H9 (cell line): ENCODE results near the gene ATP5PB. TPM values are rescaled to one million over a fixed set of nuclear protein-coding genes. Genes with fewer than 3 reads are reported as not detected.

Experiments used
- DNase-seq: peaks from one replicate; pipeline ENCODE4 v3.0.0-alpha.2; 2017
- H2AFZ ChIP-seq: one replicate; pipeline ENCODE4 v1.6.1; 2013; ENCODE audit warnings: mild to moderate bottlenecking, low read length, control low read depth, moderate library complexity
- H2AK5ac ChIP-seq: 2 replicates; pipeline ENCODE4 v1.6.1; 2013; ENCODE audit warnings: low read length, control low read depth, mixed read lengths; ENCODE audit not compliant: insufficient read length
- H2BK120ac ChIP-seq: one replicate; pipeline ENCODE4 v1.6.1; 2013; ENCODE audit warnings: low read depth, mild to moderate bottlenecking, low read length, control low read depth, inconsistent platforms; ENCODE audit not compliant: poor library complexity, severe bottlenecking
- H2BK12ac ChIP-seq: 2 replicates; pipeline ENCODE4 v1.6.1; 2013; ENCODE audit warnings: low read length, control low read depth, mixed read lengths, low read depth; ENCODE audit not compliant: insufficient read length
- H2BK15ac ChIP-seq: 2 replicates; pipeline ENCODE4 v1.6.1; 2013; ENCODE audit warnings: low read depth, low read length, control low read depth
- H2BK20ac ChIP-seq: one replicate; pipeline ENCODE4 v1.6.1; 2013; ENCODE audit warnings: low read depth, mild to moderate bottlenecking, low read length, control low read depth, inconsistent platforms; ENCODE audit not compliant: poor library complexity, severe bottlenecking
- H2BK5ac ChIP-seq: 2 replicates; pipeline ENCODE4 v1.6.1; 2013; ENCODE audit warnings: low read length, control low read depth, mixed read lengths; ENCODE audit not compliant: insufficient read length
- H3K14ac ChIP-seq: 2 replicates; pipeline ENCODE4 v1.6.1; 2013; ENCODE audit warnings: low read length, control low read depth; ENCODE audit not compliant: insufficient read depth
- H3K18ac ChIP-seq: 2 replicates; pipeline ENCODE4 v1.6.1; 2013; ENCODE audit warnings: low read depth, mild to moderate bottlenecking, mixed read lengths, low read length, control low read depth; ENCODE audit not compliant: insufficient read length
- H3K23ac ChIP-seq: 2 replicates; pipeline ENCODE4 v1.6.1; 2013; ENCODE audit warnings: low read length, control low read depth, mixed read lengths, low read depth; ENCODE audit not compliant: insufficient read length
- H3K23me2 ChIP-seq: 2 replicates; pipeline ENCODE4 v1.6.1; 2013; ENCODE audit warnings: low read depth, mild to moderate bottlenecking, mixed read lengths, low read length, control low read depth; ENCODE audit not compliant: insufficient read length, poor library complexity, severe bottlenecking
- H3K27ac ChIP-seq: 2 replicates; pipeline ENCODE4 v1.5.1; 2013; ENCODE audit warnings: low read length, control low read depth, mixed read lengths, low read depth; ENCODE audit not compliant: insufficient read length
- H3K27me3 ChIP-seq: 2 replicates; pipeline ENCODE4 v1.6.1; 2013; ENCODE audit warnings: low read length, control low read depth, inconsistent platforms; ENCODE audit not compliant: insufficient read depth
- H3K4ac ChIP-seq: 2 replicates; pipeline ENCODE4 v1.6.1; 2013; ENCODE audit warnings: low read depth, mild to moderate bottlenecking, control low read depth, inconsistent platforms, low read length, moderate library complexity
- H3K4me1 ChIP-seq: 2 replicates; pipeline ENCODE4 v1.6.1; 2013; ENCODE audit warnings: low read length, control low read depth, inconsistent platforms; ENCODE audit not compliant: insufficient read depth
- H3K4me2 ChIP-seq: 2 replicates; pipeline ENCODE4 v1.6.1; 2013; ENCODE audit warnings: low read length, control low read depth, mixed read lengths; ENCODE audit not compliant: insufficient read length, insufficient read depth
- H3K56ac ChIP-seq: 2 replicates; pipeline ENCODE4 v1.6.1; 2013; ENCODE audit warnings: low read depth, mild to moderate bottlenecking, mixed read lengths, low read length, control low read depth; ENCODE audit not compliant: insufficient read length
- H3K79me1 ChIP-seq: 2 replicates; pipeline ENCODE4 v1.6.1; 2013; ENCODE audit warnings: low read depth, mild to moderate bottlenecking, moderate library complexity, low read length, control low read depth, inconsistent platforms; ENCODE audit not compliant: insufficient read depth, poor library complexity, severe bottlenecking
- H3K79me2 ChIP-seq: 2 replicates; pipeline ENCODE4 v1.6.1; 2013; ENCODE audit warnings: low read length, control low read depth, inconsistent platforms; ENCODE audit not compliant: insufficient read depth
- H3K9ac ChIP-seq: 2 replicates; pipeline ENCODE4 v1.6.1; 2013; ENCODE audit warnings: low read length, control low read depth, mixed read lengths; ENCODE audit not compliant: insufficient read length; ENCODE audit errors: extremely low read depth
- H3K9me3 ChIP-seq: one replicate; pipeline ENCODE4 v1.6.1; 2013; ENCODE audit warnings: low read depth, low read length, inconsistent platforms; ENCODE audit not compliant: control insufficient read depth
- H3T11ph ChIP-seq: one replicate; pipeline ENCODE4 v1.6.1; 2013; ENCODE audit warnings: mild to moderate bottlenecking, low read length, control low read depth, inconsistent platforms
- H4K20me1 ChIP-seq: one replicate; pipeline ENCODE4 v1.6.1; 2013; ENCODE audit not compliant: control insufficient read depth, insufficient read length, insufficient read depth
- H4K5ac ChIP-seq: 2 replicates; pipeline ENCODE4 v1.6.1; 2013; ENCODE audit warnings: low read depth, mild to moderate bottlenecking, mixed read lengths, low read length, control low read depth; ENCODE audit not compliant: insufficient read length
- H4K8ac ChIP-seq: replicated peaks from 2 replicates; pipeline ENCODE4 v1.6.1; 2013; ENCODE audit warnings: low read length, control low read depth, mixed read lengths, low read depth; ENCODE audit not compliant: insufficient read length
- H4K91ac ChIP-seq: 2 replicates; pipeline ENCODE4 v1.6.1; 2013; ENCODE audit warnings: low read depth, mild to moderate bottlenecking, moderate library complexity, mixed read lengths, low read length, control low read depth; ENCODE audit not compliant: insufficient read length
- H3K27ac Mint-ChIP-seq, 3 experiments: 2 replicates in 2 of 3; 3 replicates in 1 of 3; pipeline ENCODE4 v1.8.0; 2020 to 2021; ENCODE audit warnings: mixed read lengths in 3 of 3, mild to moderate bottlenecking in 1 of 3, moderate library complexity in 1 of 3
- H3K27me3 Mint-ChIP-seq: 2 replicates; pipeline ENCODE4 v1.8.0; 2021; ENCODE audit warnings: low read depth, mild to moderate bottlenecking, moderate library complexity, mixed read lengths
- H3K36me3 Mint-ChIP-seq, 3 experiments: 2 replicates in 2 of 3; 3 replicates in 1 of 3; pipeline ENCODE4 v1.8.0; 2020 to 2021; ENCODE audit warnings: low read depth in 3 of 3, mixed read lengths in 3 of 3; ENCODE audit not compliant: insufficient read depth in 1 of 3
- H3K4me1 Mint-ChIP-seq, 2 experiments: 2 replicates each; pipeline ENCODE4 v1.8.0; 2020; ENCODE audit warnings: mixed read lengths in 2 of 2
- H3K4me3 Mint-ChIP-seq, 2 experiments: 2 replicates in 1 of 2; 3 replicates in 1 of 2; pipeline ENCODE4 v1.8.0; 2020 to 2021; ENCODE audit warnings: mild to moderate bottlenecking in 2 of 2, mixed read lengths in 2 of 2, moderate library complexity in 1 of 2
- H3K9me3 Mint-ChIP-seq, 2 experiments: 2 replicates in 1 of 2; 3 replicates in 1 of 2; pipeline ENCODE4 v1.8.0; 2020; ENCODE audit warnings: mild to moderate bottlenecking in 2 of 2, mixed read lengths in 2 of 2, moderate library complexity in 1 of 2
- WGBS: extraction: QIAGEN DNeasy Blood & Tissue Kit; methylation state at CpG from one replicate; pipeline ENCODE4 v1.1.7; 2013; ENCODE audit warnings: missing lambda C conversion rate, low lambda C conversion rate, mixed read lengths; ENCODE audit not compliant: insufficient read length; ENCODE audit errors: extremely low coverage; 5-methylcytosine and 5-hydroxymethylcytosine counted together
- total RNA-seq: library from RNA; stranded (reverse); gene quantifications from 2 replicates; pipeline ENCODE4 v1.2.1, GENCODE V29; 2021
- TF ChIP-seq, protein P1 (sequence below): fragments of 200-600 bp; sonication (generic); conservative IDR thresholded peaks from 3 replicates; pipeline ENCODE4 v1.8.0; 2021; ENCODE audit warnings: antibody characterized with exemption, mild to moderate bottlenecking

Gene ATP5PB
- total RNA-seq, 1 experiment from 2014 or later, result 250 TPM

DNA sequence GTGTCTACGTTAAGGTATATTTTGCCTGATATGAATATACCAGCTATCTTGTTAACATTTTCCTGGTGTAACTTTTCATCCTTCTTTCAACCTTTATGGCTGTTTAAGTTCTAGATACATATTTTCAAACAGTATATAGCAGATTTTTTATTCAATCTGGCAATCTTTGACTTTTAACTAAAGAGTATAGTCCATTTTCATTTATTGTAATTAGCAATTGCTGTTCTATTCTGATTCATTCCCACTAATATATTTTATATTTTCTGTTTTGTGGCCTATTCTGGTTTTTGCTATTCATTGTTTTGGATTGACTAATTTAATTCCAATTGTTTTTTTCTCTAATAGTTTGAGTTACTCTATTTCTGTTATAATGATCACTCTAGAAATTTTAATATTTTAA lies 17.2 kb downstream of the ATP5PB start:
- Histone ChIP-seq H3K4me2 (no peak overlapping the region), H4K91ac (no peak overlapping the region), H2AFZ (no peak overlapping the region), H2BK12ac (no peak overlapping the region), H3K56ac (no peak overlapping the region), H3K79me1 (no peaks in the 10 kb centered on the region), H3K23me2 (no peaks in the 10 kb centered on the region), H3K27ac (no peak overlapping the region), H3K9ac (no peak overlapping the region), H2BK20ac (no peak overlapping the region), H4K8ac (no peak overlapping the region), H3K18ac (no peak overlapping the region), H3K4ac (no peak overlapping the region), H2BK15ac (no peak overlapping the region), H3K23ac (no peak overlapping the region), H3K9me3 (no peaks in the 10 kb centered on the region), H3K79me2 (no peaks in the 10 kb centered on the region), H4K5ac (no peak overlapping the region), H2BK120ac (no peak overlapping the region), H3T11ph (no peak overlapping the region), H2AK5ac (no peak overlapping the region), H4K20me1 (no peaks in the 10 kb centered on the region), H3K27me3 (no peaks in the 10 kb centered on the region), H3K14ac (no peak overlapping the region), H2BK5ac (no peak overlapping the region), H3K4me1 (no peaks in the 10 kb centered on the region)
- H3K9me3 Mint-ChIP-seq, result no peaks in the 10 kb centered on the region
- H3K27ac Mint-ChIP-seq, result no peak overlapping the region
- no peak for DNase-seq
- H3K4me1 Mint-ChIP-seq, result no peaks in the 10 kb centered on the region
- WGBS, result no CpG with 5 or more reads among the region's 1 CpG
- H3K36me3 Mint-ChIP-seq, result peaks cover 0 to 7% (median 5%) of the 10 kb centered on the region in 3 experiments; a peak in 3 of 7 replicates
- H3K4me3 Mint-ChIP-seq, result no peak overlapping the region
- TF ChIP-seq, protein P1, sequence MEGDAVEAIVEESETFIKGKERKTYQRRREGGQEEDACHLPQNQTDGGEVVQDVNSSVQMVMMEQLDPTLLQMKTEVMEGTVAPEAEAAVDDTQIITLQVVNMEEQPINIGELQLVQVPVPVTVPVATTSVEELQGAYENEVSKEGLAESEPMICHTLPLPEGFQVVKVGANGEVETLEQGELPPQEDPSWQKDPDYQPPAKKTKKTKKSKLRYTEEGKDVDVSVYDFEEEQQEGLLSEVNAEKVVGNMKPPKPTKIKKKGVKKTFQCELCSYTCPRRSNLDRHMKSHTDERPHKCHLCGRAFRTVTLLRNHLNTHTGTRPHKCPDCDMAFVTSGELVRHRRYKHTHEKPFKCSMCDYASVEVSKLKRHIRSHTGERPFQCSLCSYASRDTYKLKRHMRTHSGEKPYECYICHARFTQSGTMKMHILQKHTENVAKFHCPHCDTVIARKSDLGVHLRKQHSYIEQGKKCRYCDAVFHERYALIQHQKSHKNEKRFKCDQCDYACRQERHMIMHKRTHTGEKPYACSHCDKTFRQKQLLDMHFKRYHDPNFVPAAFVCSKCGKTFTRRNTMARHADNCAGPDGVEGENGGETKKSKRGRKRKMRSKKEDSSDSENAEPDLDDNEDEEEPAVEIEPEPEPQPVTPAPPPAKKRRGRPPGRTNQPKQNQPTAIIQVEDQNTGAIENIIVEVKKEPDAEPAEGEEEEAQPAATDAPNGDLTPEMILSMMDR, result no peak
- H3K27me3 Mint-ChIP-seq, result no peaks in the 10 kb centered on the region
